BLaER1 (cell line): ENCODE data around the gene SPSB4.

Source experiments
- H3K27ac ChIP-seq: shearing (Covaris generic); formaldehyde crosslinking; 2 replicates; pipeline ENCODE4 v1.8.1; 2022
- H3K27me3 ChIP-seq: shearing (Covaris generic); formaldehyde crosslinking; 2 replicates; pipeline ENCODE4 v1.8.1; 2022
- H3K36me3 ChIP-seq: shearing (Covaris generic); formaldehyde crosslinking; 2 replicates; pipeline ENCODE4 v1.8.1; 2022
- H3K4me1 ChIP-seq: shearing (Covaris generic); formaldehyde crosslinking; 2 replicates; pipeline ENCODE4 v1.8.1; 2022
- H3K4me2 ChIP-seq: shearing (Covaris generic); formaldehyde crosslinking; 2 replicates; pipeline ENCODE4 v1.8.1; 2022
- H3K4me3 ChIP-seq: shearing (Covaris generic); formaldehyde crosslinking; 2 replicates; pipeline ENCODE4 v1.8.1; 2022
- H3K9ac ChIP-seq: shearing (Covaris generic); formaldehyde crosslinking; 2 replicates; pipeline ENCODE4 v1.8.1; 2022
- H3K9me3 ChIP-seq: shearing (Covaris generic); formaldehyde crosslinking; 2 replicates; pipeline ENCODE4 v1.8.1; 2022
- H4K20me1 ChIP-seq: shearing (Covaris generic); formaldehyde crosslinking; 2 replicates; pipeline ENCODE4 v1.8.1; 2022
- Cebpa-rat ChIP-seq: shearing (Covaris generic); IDR thresholded peaks from 2 replicates; pipeline ENCODE4 v1.8.1; 2022

SPSB4 gene

DNA sequence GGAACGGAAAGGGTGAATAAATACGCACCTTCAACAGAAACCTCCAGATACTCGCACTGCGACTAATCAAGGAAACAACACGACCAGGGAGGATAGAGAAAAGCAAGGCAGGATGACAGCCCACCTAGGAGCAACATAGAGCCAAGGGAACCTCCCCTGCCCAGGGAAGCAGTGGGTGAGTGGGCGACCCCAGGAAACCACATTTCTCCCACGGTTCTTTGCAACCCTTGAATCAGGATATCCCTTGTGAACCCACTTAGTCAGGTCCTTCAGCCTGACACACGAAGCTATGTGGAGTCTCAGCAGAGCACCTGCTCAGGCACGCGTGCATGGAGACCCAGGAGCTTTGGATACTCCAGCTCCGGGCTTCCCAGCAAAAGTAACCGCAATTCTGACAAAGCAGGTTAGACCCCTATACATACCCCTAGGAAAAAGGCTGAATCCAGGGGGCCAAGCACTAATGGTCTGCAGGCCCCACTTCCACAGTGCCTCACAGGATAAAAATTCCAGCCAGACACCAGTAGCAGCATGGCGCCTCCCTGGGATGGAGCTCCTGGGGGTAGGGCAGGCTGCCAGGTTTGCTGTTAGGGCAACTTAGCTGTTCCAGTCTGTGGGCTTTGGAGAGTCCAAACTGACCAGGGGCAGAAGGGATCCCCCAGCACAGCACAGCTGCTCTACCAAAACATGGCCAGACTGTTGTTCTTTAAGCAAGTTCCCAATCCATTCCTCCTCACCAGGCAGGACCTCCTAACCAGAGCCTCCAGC is 142.1 kb downstream of the SPSB4 start:
- no peak overlapping the region for H3K4me3 ChIP-seq
- H3K36me3 ChIP-seq: no peaks in the 10 kb centered on the region
- H3K27me3 ChIP-seq: no peaks in the 10 kb centered on the region
- H3K27ac ChIP-seq: no peak overlapping the region
- H3K9ac ChIP-seq: no peak overlapping the region
- TF ChIP-seq Cebpa-rat: no peak
- no peaks in the 10 kb centered on the region for H4K20me1 ChIP-seq
- H3K4me1 ChIP-seq: peaks cover 6% of the 10 kb centered on the region; the same call in 1 of the 2 replicates
- H3K4me2 ChIP-seq: no peak overlapping the region
- peaks cover 3% of the 10 kb centered on the region; the same call in 1 of the 2 replicates for H3K9me3 ChIP-seq
